Measurements from ENCODE around the gene OAS3.

OAS3 gene

GRCh38 chr12:113021500-113021899 is 83.2 kb downstream of the OAS3 start:
- TF ChIP-seq ZNF8 (CRISPR knock-in tag; IDR thresholded peaks at IDR 0.05) (no peak), PPARA (CRISPR knock-in tag; IDR thresholded peaks at IDR 0.05; ENCODE audit: borderline replicate concordance) (no peak), TSHZ2 (CRISPR knock-in tag; IDR thresholded peaks at IDR 0.05) (no peak), SNAI2 (CRISPR knock-in tag; IDR thresholded peaks at IDR 0.05) (no peak), ISL1 (CRISPR knock-in tag; IDR thresholded peaks at IDR 0.05) (no peak), ZFP30 (CRISPR knock-in tag; IDR thresholded peaks at IDR 0.05) (no peak), CSRNP3 (CRISPR knock-in tag; IDR thresholded peaks at IDR 0.05) (no peak), GLIS3 (CRISPR knock-in tag; IDR thresholded peaks at IDR 0.05) (no peak), TOX (CRISPR knock-in tag; IDR thresholded peaks at IDR 0.05; ENCODE audit: borderline replicate concordance) (no peak), ZNF70 (CRISPR knock-in tag; IDR thresholded peaks at IDR 0.05) (no peak), BACH2 (CRISPR knock-in tag; IDR thresholded peaks at IDR 0.05; ENCODE audit: borderline replicate concordance) (no peak), RARB (CRISPR knock-in tag; IDR thresholded peaks at IDR 0.05) (no peak), ZNF565 (CRISPR knock-in tag; conservative IDR thresholded peaks at IDR 0.05; ENCODE audit: low read depth) (no peak), CSDC2 (CRISPR knock-in tag; IDR thresholded peaks at IDR 0.05) (no peak)
- TF ChIP-seq, protein P1, sequence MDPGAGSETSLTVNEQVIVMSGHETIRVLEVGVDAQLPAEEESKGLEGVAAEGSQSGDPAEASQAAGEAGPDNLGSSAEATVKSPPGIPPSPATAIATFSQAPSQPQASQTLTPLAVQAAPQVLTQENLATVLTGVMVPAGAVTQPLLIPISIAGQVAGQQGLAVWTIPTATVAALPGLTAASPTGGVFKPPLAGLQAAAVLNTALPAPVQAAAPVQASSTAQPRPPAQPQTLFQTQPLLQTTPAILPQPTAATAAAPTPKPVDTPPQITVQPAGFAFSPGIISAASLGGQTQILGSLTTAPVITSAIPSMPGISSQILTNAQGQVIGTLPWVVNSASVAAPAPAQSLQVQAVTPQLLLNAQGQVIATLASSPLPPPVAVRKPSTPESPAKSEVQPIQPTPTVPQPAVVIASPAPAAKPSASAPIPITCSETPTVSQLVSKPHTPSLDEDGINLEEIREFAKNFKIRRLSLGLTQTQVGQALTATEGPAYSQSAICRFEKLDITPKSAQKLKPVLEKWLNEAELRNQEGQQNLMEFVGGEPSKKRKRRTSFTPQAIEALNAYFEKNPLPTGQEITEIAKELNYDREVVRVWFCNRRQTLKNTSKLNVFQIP (CRISPR knock-in tag; IDR thresholded peaks at IDR 0.05; ENCODE audit: borderline replicate concordance, low read depth) = no peak
- TF ChIP-seq, protein P2, sequence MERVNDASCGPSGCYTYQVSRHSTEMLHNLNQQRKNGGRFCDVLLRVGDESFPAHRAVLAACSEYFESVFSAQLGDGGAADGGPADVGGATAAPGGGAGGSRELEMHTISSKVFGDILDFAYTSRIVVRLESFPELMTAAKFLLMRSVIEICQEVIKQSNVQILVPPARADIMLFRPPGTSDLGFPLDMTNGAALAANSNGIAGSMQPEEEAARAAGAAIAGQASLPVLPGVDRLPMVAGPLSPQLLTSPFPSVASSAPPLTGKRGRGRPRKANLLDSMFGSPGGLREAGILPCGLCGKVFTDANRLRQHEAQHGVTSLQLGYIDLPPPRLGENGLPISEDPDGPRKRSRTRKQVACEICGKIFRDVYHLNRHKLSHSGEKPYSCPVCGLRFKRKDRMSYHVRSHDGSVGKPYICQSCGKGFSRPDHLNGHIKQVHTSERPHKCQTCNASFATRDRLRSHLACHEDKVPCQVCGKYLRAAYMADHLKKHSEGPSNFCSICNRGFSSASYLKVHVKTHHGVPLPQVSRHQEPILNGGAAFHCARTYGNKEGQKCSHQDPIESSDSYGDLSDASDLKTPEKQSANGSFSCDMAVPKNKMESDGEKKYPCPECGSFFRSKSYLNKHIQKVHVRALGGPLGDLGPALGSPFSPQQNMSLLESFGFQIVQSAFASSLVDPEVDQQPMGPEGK (CRISPR knock-in tag; IDR thresholded peaks at IDR 0.05; ENCODE audit: borderline replicate concordance) = no peak
- ATAC-seq = no peak

Data from SK-N-SH treated with all-trans-retinoic acid at 6 μM for 48 hours (cell line).